ENCODE data around the gene TMPRSS11A.

TMPRSS11A gene

DNA sequence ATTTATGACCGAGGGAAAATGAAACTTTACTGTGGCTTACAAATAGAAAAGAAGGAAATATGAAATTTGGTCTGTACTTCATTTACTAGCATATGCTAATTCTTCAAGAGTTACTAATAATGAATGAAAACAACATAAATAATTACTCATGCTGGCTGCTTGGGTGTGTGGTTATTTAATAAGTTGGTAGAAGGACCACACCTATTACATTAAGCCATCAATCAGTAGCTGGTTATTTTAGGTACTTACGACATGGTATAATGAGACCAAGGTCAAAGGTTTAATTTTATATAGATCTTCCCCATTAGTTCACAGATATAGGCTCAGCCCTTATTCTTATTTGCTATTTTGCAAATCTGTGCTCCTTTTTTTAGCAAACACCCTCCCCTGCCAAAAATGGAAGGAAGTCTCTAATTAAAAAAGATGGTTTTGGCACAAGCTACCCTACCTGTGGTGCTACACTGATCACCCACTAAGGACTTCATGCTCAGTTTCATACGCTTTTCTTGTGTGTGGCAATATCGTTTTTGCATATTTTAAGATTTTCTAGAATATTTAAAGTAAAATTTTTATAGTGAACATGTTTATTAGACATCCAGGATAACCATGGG is 93.6 kb downstream of the TMPRSS11A start:
- H3K4me3 ChIP-seq (ENCODE audit: low read depth, low read length), result no peak overlapping the region
- POLR2A ChIA-PET, result no interaction called here
- CTCF ChIA-PET, result interaction anchor here (1.0 to 4.7 kb wide), 4 partner anchors 14 to 306 kb away, joined by 3 to 73 read pairs (median 12); partner anchors contain the start of gene TMPRSS11D

DNA sequence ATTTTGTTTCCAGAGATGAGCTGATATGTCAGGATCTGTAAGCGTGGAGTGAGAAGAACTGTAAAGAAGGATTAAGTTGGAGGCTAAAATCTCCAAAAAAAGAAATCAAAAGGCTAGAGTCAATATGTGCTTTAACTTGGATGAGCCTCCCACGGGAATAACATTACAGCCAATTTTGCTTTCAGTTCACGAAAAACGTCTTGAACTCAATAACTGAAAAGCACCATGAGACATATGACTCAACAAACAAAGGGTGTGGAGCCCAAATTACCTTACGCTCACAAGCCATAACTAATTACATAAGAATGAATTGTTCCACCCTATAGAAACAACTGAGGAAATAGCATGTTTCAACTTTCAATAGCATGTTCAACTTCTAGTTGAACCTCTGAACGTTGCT is 101.8 kb downstream of the TMPRSS11A start:
- no peak for DNase-seq (ENCODE audit: low read depth, low spot score)
- ChIA-PET POLR2A (no interaction called here), CTCF (interaction anchor here (1.4 kb wide), 1 partner anchor 49 kb away, joined by 3 read pairs; no protein-coding TSS in a partner anchor)
- TF ChIP-seq, protein P1, sequence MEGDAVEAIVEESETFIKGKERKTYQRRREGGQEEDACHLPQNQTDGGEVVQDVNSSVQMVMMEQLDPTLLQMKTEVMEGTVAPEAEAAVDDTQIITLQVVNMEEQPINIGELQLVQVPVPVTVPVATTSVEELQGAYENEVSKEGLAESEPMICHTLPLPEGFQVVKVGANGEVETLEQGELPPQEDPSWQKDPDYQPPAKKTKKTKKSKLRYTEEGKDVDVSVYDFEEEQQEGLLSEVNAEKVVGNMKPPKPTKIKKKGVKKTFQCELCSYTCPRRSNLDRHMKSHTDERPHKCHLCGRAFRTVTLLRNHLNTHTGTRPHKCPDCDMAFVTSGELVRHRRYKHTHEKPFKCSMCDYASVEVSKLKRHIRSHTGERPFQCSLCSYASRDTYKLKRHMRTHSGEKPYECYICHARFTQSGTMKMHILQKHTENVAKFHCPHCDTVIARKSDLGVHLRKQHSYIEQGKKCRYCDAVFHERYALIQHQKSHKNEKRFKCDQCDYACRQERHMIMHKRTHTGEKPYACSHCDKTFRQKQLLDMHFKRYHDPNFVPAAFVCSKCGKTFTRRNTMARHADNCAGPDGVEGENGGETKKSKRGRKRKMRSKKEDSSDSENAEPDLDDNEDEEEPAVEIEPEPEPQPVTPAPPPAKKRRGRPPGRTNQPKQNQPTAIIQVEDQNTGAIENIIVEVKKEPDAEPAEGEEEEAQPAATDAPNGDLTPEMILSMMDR (IDR thresholded peaks at IDR 0.05; ENCODE audit: insufficient read depth, low read length, missing control alignments), result no peak
- H3K4me3 ChIP-seq (ENCODE audit: low read depth, low read length), result no peak overlapping the region

More for the DNA sequence above, 93.6 kb downstream of the TMPRSS11A start:
- no peak for DNase-seq (ENCODE audit: low read depth, low spot score)
- TF ChIP-seq, protein P1 (IDR thresholded peaks at IDR 0.05; ENCODE audit: insufficient read depth, low read length, missing control alignments), result no peak

Measured in AG04449 (cell line).